Dendritic cell treated with granulocyte-macrophage colony-stimulating factor and Interleukin-4, amounts not matched to agents 40 ng/mL and 50 ng/mL, for 4 days (primary cell): ENCODE measurements around the gene FZD7.

ENCODE experiments used
- H3K27ac Mint-ChIP-seq: one replicate; pipeline ENCODE4 v1.8.0; 2022; ENCODE audit warnings: mild to moderate bottlenecking, mixed read lengths
- H3K27me3 Mint-ChIP-seq: one replicate; pipeline ENCODE4 v1.8.0; 2022; ENCODE audit warnings: mild to moderate bottlenecking, mixed read lengths
- H3K36me3 Mint-ChIP-seq: one replicate; pipeline ENCODE4 v1.8.0; 2022; ENCODE audit warnings: low read depth, mixed read lengths
- H3K4me1 Mint-ChIP-seq: one replicate; pipeline ENCODE4 v1.8.0; 2022; ENCODE audit warnings: low read depth, mixed read lengths
- H3K4me3 Mint-ChIP-seq: one replicate; pipeline ENCODE4 v1.8.0; 2022; ENCODE audit warnings: mild to moderate bottlenecking, moderate library complexity, mixed read lengths
- H3K9me3 Mint-ChIP-seq: one replicate; pipeline ENCODE4 v1.8.0; 2022; ENCODE audit warnings: mixed read lengths
- intact Hi-C: fragments of 100-400 bp; cut with micrococcal nuclease; formaldehyde crosslinking; loops from one replicate; pipeline ENCODE4 v1.15.0; 2022

The FZD7 gene

DNA sequence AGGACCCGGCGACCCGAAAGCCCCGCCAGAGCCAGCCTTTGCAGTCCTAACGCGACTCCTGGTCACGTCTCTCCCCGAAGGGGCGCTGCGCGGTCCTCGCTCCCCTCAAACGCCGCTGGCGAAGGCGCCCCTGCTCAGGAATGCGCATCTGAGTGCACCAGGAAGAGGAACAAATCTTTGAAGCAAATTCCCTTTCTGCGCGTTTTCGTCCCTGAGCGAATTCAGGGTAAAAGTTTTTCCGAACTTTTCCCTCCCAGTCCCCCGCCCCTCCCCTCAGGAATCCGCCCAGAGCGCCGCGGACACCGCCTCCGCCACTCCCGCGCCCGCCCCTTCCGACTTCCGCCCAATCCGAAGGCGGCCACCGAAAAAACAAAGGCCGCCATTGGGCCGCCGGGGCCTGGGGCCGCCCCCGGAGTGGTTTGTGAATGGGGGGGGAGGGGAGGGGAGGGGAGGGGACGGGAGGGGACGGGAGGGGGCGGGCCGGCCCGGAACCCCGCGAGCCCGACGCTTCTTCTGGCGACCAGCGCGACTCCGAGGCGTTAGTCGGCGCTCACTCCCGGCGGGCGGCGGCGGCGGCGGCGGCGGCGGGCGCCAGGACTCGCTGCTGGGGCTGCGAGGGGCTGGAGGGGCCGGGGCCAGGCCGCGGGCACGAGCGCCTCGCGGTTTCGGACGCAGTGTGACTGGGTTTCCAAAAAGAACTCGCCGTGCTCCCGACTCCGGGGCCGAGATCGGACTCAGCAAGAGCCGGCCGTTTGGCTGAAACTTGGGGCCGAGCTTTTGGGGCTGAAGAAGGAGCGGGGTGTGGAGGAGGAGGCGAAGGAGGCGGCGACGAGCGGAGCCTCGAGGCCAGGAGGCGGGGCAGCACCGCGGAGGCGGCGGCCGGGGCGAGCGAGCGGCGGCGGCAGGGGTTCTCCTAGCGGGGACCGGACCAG lies at the start of gene FZD7:
TSS of gene FZD7 (plus strand) at position 539 of the 932 bp plus-strand sequence. CDS start 793 bp downstream, outside the sequence.
- peaks cover 40% of the 10 kb centered on the region for H3K27me3 Mint-ChIP-seq
- H3K4me3 Mint-ChIP-seq: no peak within 1 kb of the TSS
- intact Hi-C loops: no loop called here
- peaks cover 7% of the 10 kb centered on the region for H3K36me3 Mint-ChIP-seq
- H3K4me1 Mint-ChIP-seq: peaks cover 15% of the 10 kb centered on the region
- H3K27ac Mint-ChIP-seq: peak within 1 kb of the TSS; percentile 80
- H3K9me3 Mint-ChIP-seq: no peaks in the 10 kb centered on the region

DNA sequence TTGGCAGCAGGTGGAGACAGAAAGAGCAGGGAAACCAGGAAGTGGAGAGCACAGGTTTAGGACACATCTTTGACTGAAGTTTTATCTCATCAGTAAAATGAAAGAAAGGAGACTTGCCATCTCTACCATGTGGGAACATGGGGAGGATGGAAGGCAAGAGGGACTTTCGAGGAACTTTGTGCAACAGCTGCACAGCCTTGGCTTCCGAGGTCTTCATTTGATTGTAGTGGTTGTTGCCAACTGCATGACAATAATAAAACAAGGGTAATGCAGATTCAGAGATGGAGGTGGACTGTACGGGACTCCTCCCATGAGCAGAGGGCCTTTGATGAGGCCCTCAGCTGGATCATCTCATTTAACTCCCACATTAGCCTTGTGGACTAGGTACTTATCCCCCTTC lies 49.3 kb upstream of the FZD7 start:
- H3K27ac Mint-ChIP-seq: no peak overlapping the region
- intact Hi-C loops: no loop called here

DNA sequence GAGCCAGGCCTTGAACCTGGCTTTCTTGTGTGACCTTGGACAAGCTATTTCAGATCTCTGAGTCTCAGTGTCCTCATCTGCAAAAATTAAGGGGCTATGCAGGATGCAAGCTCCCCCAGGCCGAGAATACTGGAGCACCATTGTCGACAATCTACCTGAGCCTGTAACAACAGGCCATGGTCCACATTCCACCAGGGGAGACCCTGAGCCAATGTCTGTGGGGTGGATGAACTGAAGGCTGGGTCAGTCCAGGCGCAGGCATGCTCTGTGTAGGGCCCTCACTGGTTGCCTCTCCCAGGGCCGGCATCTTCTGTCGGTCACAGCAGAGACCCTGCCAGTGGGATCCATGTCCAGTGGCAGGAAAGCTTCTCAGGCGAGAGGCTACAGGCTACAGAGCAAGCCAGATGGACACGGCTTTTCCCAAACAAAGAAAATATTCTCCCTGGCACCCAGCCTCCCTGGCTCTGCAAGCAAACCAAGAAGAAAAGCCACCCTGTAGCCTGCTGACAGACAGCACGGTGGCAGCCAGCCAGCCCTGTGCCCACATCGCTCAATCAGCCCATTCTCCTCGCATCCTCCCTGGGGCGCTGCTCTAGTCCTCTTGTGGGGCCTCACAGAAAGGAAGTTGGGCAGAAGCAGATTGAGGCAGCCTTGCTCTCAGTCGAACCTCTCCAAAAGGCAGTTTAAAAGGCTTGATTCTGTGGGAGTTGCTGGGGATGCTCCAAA lies 48.7 kb upstream of the FZD7 start:
- intact Hi-C loops: no loop called here
- H3K4me3 Mint-ChIP-seq: no peak overlapping the region
- H3K27me3 Mint-ChIP-seq: no peaks in the 10 kb centered on the region
- H3K36me3 Mint-ChIP-seq: no peaks in the 10 kb centered on the region
- H3K9me3 Mint-ChIP-seq: no peaks in the 10 kb centered on the region
- H3K4me1 Mint-ChIP-seq: no peaks in the 10 kb centered on the region
- H3K27ac Mint-ChIP-seq: no peak overlapping the region

More for the DNA sequence above, 49.3 kb upstream of the FZD7 start:
- H3K36me3 Mint-ChIP-seq: no peaks in the 10 kb centered on the region
- H3K4me1 Mint-ChIP-seq: no peaks in the 10 kb centered on the region
- no peaks in the 10 kb centered on the region for H3K27me3 Mint-ChIP-seq
- no peaks in the 10 kb centered on the region for H3K9me3 Mint-ChIP-seq
- H3K4me3 Mint-ChIP-seq: no peak overlapping the region

DNA sequence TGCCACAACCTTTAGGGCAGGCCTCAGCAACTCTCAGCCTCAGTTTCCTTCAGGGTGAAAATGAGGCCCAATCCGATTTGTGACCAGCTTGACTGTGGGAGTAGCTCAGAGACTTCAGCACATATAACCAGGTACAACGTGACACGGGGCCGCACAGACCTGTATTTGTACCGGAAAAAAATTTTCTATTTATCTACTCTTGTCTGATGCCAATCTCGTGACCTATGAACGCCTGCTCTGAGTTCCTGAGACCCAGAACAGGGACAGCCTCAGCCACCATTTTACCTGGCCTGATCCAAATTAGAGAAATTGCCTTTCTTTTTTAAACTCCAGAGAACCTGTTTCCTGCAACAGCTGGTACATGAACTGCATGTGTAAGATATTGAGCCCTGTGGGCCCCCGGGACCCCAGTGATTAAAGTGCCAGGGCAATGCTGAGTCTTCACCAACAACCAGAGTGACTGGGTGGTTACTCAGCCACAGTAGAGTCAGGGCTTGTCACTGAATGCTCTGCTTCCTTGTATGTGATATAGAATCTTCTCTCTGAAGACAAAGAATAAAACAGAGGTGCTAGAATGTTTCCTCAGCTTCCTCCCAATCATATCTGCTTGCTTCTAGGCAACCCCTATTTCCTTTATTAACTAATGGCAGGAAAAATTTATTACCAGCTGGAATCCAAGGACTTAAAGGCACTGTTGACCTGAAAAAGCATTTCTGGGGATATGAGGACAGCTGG lies 47.8 kb upstream of the FZD7 start:
- Mint-ChIP-seq H3K27ac (no peak overlapping the region), H3K4me3 (no peak overlapping the region), H3K4me1 (no peaks in the 10 kb centered on the region), H3K27me3 (no peaks in the 10 kb centered on the region), H3K9me3 (no peaks in the 10 kb centered on the region), H3K36me3 (no peaks in the 10 kb centered on the region)
- intact Hi-C loops: no loop called here

DNA sequence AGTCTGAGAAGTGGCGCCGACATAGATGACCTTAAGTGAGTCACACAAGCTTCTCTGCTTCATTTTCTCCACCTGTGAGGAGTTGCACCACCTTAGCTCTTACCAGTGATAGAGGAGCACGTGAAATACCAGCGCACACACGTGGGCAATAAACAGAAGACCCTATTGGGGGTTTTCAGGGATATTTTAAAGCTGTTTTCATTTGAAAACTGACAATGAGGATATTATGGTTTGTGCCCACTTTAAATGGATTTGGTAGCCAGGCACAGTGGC lies 47.3 kb upstream of the FZD7 start:
- no peaks in the 10 kb centered on the region for H3K36me3 Mint-ChIP-seq
- H3K27ac Mint-ChIP-seq: no peak overlapping the region
- no peak overlapping the region for H3K4me3 Mint-ChIP-seq
- no peaks in the 10 kb centered on the region for H3K4me1 Mint-ChIP-seq
- H3K9me3 Mint-ChIP-seq: no peaks in the 10 kb centered on the region
- no peaks in the 10 kb centered on the region for H3K27me3 Mint-ChIP-seq
- intact Hi-C loops: no loop called here

DNA sequence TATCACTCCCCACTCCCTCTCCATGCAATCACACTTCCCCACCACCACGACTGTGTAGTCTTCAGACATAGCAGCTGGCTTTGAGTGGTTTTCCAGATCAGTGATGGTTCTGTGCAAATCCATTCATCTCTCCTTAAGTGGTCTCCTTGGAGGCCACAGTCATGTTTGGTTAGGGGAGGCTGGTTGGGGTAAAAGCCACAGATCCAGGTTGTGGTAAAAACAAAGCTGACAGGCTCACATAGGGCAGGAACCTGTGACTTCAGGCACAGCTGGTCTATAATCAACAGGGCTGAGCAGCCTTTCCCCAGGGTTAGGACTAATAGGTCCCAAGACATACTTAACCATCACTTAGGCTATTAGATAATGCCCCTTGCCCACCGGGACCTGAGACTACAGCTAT lies 46.2 kb upstream of the FZD7 start:
- Mint-ChIP-seq H3K9me3 (no peaks in the 10 kb centered on the region), H3K27ac (no peak overlapping the region), H3K4me1 (no peaks in the 10 kb centered on the region), H3K4me3 (no peak overlapping the region), H3K36me3 (no peaks in the 10 kb centered on the region), H3K27me3 (no peaks in the 10 kb centered on the region)
- intact Hi-C loops: no loop called here

DNA sequence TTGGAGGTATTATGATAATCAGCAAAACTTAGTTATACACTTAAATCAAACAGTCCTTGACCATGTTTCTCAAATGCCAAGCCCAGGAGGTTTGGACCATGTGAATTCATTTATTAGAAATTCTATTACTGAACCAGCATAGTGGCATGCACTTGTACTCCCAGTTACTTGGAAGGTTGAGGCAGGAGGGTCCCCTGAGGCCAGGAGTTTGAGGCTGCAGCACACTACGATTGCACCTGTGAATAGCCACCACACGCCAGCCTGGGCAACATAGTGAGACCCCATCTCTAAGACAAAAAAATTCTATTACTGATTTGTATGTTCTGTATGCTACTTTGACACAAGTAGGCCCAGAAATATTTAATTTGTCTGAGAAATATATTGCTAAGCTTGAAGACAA lies 43.6 kb upstream of the FZD7 start:
- H3K36me3 Mint-ChIP-seq: no peaks in the 10 kb centered on the region
- no peak overlapping the region for H3K4me3 Mint-ChIP-seq
- no peak overlapping the region for H3K27ac Mint-ChIP-seq
- H3K9me3 Mint-ChIP-seq: no peaks in the 10 kb centered on the region
- intact Hi-C loops: no loop called here
- no peaks in the 10 kb centered on the region for H3K27me3 Mint-ChIP-seq
- H3K4me1 Mint-ChIP-seq: no peaks in the 10 kb centered on the region

DNA sequence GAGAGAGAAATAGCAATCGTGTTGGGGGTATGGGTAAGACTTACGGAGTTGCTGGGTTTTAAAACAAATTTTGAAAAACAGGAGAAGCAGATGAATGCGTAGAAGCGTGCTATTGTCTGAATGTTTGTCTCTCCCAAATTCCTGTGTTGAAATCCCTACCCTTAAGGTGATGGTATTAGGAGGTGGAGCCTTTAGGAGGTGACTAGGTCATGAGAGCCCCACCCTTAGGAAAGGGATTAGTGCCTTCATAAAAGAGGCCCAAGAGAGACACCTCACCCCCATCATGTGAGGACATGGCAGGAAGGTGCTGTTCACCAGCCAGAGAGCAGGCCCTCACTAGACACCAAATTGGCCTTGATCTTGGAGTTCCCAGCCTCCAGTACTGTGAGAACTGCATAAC lies 40.7 kb upstream of the FZD7 start:
- H3K36me3 Mint-ChIP-seq: no peaks in the 10 kb centered on the region
- H3K27me3 Mint-ChIP-seq: no peaks in the 10 kb centered on the region
- H3K9me3 Mint-ChIP-seq: no peaks in the 10 kb centered on the region
- intact Hi-C loops: no loop called here
- H3K4me3 Mint-ChIP-seq: no peak overlapping the region
- no peak overlapping the region for H3K27ac Mint-ChIP-seq
- no peaks in the 10 kb centered on the region for H3K4me1 Mint-ChIP-seq

DNA sequence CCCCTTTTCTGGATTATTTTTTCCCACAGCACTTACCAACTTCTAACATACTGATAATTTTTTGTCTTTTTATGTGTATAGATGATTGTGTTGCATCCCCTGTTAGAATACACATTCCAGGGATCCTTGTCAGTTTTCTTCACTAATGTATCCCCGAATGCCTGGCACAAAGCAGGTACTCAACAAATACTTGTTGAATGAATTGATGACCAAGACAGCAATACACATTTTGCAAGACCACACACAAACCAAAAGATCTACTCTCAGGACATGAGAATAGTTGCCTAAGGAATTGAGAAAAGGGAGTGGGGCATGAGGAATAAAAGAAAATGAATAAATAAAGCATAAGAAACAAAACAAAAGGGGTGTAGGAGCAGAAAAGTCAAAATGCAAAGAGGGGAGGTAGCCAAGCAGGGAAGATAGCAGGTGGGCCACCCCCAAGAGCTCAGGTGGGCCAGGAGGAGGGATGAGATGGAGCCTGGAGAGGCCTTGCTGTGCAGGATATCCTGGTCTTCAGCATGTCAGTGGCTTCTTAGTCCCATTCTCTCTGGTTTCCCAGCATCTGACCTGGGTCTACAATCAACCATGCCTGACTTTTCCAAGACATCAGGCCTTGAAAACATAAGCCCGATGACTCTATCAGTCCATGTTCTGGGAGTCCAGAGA lies 38.5 kb upstream of the FZD7 start:
- Mint-ChIP-seq H3K27me3 (no peaks in the 10 kb centered on the region), H3K4me3 (no peak overlapping the region), H3K27ac (no peak overlapping the region), H3K36me3 (no peaks in the 10 kb centered on the region), H3K4me1 (no peaks in the 10 kb centered on the region), H3K9me3 (no peaks in the 10 kb centered on the region)
- intact Hi-C loops: no loop called here

DNA sequence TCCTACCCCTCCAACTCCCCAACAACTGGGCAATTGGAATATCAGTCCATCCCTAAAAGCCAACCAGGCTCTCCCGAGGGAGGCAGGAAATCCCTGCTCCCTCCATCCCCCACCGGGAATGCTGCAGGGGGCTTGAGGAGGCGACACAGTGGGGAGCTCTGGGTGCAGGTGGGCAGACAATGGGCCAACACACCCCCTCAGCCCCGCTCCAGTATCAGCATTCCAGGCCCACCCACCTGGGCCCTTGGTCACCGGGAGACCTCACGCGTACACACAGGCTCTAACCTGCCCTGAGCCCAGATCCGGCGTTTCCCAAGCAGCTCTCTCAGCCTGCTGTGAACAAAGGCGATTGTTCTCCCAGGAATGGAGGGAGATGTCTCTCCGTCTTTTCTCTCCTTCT lies 37.6 kb upstream of the FZD7 start:
- Mint-ChIP-seq H3K9me3 (no peaks in the 10 kb centered on the region), H3K4me1 (no peaks in the 10 kb centered on the region), H3K27ac (no peak overlapping the region), H3K4me3 (no peak overlapping the region), H3K36me3 (no peaks in the 10 kb centered on the region), H3K27me3 (no peaks in the 10 kb centered on the region)
- intact Hi-C loops: no loop called here

DNA sequence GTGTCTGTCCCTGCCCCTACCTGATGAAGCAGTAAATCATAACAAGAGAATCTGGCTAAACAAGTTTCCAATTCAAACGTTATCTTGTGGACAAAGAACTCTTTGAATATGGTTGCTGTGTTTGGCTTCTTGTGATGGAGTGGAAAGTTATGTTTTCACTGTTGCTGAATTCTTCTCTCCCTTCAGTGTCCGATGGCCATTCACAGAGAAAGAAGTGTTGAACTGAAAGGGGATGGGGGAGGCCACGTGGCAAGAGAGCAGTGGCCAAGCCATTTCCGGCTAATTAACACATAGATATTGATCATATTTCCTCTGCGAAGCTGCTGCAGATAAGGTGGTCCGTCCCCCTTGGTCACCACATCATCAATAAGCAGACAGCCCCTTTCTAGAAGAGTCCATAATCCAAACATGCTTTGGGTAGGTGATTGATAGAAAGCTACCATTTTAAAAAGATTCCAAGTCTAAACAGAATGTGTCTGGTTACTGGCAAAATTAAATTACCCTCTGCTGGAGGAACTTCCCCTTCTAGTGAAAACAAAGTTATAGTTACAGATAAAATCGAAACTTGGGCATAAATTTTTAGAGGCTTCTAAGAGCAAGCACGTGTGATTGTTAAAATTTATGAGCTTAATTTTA lies 36.9 kb upstream of the FZD7 start:
- intact Hi-C loops: no loop called here
- no peaks in the 10 kb centered on the region for H3K27me3 Mint-ChIP-seq

DNA sequence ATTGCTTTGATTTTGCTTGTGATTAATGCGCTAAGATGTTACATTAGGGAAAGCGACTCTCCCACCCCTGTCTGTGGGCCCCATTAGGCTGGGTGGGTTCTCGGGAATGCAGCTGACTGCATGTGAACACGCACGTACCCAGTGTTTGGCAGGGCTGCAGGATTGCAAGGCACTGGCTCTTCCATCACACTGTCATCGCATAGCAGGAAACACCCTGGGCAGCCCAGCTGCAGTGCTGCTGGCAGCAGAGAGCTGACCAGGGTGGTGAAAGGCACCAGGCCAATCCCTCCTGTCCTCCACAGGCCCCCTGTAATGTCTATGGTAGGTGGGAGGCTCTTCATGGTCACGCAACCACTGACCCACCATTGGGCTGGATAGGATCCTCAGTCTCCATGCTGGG lies 34.4 kb upstream of the FZD7 start:
- Mint-ChIP-seq H3K4me1 (no peaks in the 10 kb centered on the region), H3K27me3 (no peaks in the 10 kb centered on the region), H3K36me3 (no peaks in the 10 kb centered on the region), H3K27ac (no peak overlapping the region), H3K9me3 (no peaks in the 10 kb centered on the region), H3K4me3 (no peak overlapping the region)
- intact Hi-C loops: no loop called here

More for the DNA sequence above, 36.9 kb upstream of the FZD7 start:
- Mint-ChIP-seq H3K4me1 (no peaks in the 10 kb centered on the region), H3K9me3 (no peaks in the 10 kb centered on the region), H3K36me3 (no peaks in the 10 kb centered on the region), H3K27ac (no peak overlapping the region), H3K4me3 (no peak overlapping the region)

DNA sequence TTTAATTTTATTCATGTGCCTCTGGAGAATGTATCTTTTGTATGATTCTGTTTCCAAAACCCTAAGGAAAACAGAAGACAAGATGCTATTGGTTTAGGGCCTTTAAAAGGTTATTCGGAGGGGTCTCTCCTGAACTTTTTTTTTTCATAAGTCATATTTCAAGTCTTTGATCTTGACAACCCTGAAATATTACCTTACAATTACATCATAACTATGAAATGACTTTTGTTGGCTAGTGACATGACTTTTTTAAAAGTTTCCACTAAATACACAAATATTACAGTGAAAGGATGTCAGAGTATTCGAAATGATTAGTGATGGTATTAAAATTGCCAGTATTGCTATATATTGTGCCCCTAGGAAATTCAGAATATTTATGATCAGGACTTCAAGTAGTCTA lies 31.8 kb upstream of the FZD7 start:
- H3K4me1 Mint-ChIP-seq: no peaks in the 10 kb centered on the region
- no peak overlapping the region for H3K4me3 Mint-ChIP-seq
- no peaks in the 10 kb centered on the region for H3K36me3 Mint-ChIP-seq
- H3K27me3 Mint-ChIP-seq: no peaks in the 10 kb centered on the region
- no peak overlapping the region for H3K27ac Mint-ChIP-seq
- no peaks in the 10 kb centered on the region for H3K9me3 Mint-ChIP-seq
- intact Hi-C loops: no loop called here
